ENCODE results near the gene CROCC2.

CROCC2 gene

GRCh38 chr2:240946046-240946445 lies 39.9 kb downstream of the CROCC2 start:
- Histone ChIP-seq H3K27ac (ENCODE audit: extremely low read depth, low read depth, low read length) (no peak overlapping the region), H3K36me3 (ENCODE audit: control insufficient read depth in 2 of 2, insufficient read depth in 1 of 2, low read length in 2 of 2) (no peaks in the 10 kb centered on the region), H3K9me3 (ENCODE audit: control insufficient read depth, insufficient read depth, low read depth, low read length) (no peaks in the 10 kb centered on the region), H3K4me1 (ENCODE audit: control insufficient read depth, insufficient read depth, low read length) (no peaks in the 10 kb centered on the region), H3K4me3 (ENCODE audit: low read depth, low read length) (no peak overlapping the region)
- ChIA-PET POLR2A (no interaction called here), CTCF (interaction anchor here (2.3 kb wide), 1 partner anchor 31 kb away, joined by 7 read pairs; no protein-coding TSS in a partner anchor)
- TF ChIP-seq GLIS2 (tag by site-specific recombination; IDR thresholded peaks at IDR 0.05) (no peak), SCRT2 (tag by site-specific recombination; IDR thresholded peaks at IDR 0.05) (no peak)

DNA sequence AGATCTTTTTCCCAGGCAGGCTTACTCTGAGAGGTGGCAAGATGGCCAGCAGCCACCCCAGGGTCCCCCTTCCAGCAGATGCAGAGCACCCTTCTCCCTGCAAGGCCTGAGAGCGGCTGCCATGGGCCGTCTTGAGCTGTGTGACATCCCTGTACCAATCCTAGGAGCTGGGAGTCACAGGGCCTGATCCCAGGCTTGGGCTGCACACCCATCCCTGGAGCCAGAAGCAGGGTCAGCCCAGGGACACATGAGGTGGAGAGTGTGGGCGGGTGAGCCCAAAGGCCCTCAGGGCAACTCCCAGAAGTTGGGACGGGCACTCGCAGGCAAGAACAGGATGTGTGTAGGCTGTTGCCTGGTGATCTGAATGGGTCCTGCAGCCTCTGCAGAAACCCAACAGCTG lies 40.5 kb downstream of the CROCC2 start:
- H3K27ac ChIP-seq (ENCODE audit: extremely low read depth, low read depth, low read length) = no peak overlapping the region
- ChIA-PET POLR2A (no interaction called here), CTCF (no interaction called here)
- H3K36me3 ChIP-seq (ENCODE audit: control insufficient read depth in 2 of 2, insufficient read depth in 1 of 2, low read length in 2 of 2) = no peaks in the 10 kb centered on the region
- H3K4me3 ChIP-seq (ENCODE audit: low read depth, low read length) = no peak overlapping the region
- H3K4me1 ChIP-seq (ENCODE audit: control insufficient read depth, insufficient read depth, low read length) = no peaks in the 10 kb centered on the region
- no peaks in the 10 kb centered on the region for H3K9me3 ChIP-seq (ENCODE audit: control insufficient read depth, insufficient read depth, low read depth, low read length)
- TF ChIP-seq ZNF292 (tag by site-specific recombination; IDR thresholded peaks at IDR 0.05; ENCODE audit: borderline replicate concordance, low read depth) (no peak), ZFHX2 (tag by site-specific recombination; conservative IDR thresholded peaks at IDR 0.05) (peak; percentile 22; the same call in 1 of the 2 replicates)

GRCh38 chr2:240947176-240947575 lies 41.0 kb downstream of the CROCC2 start:
- Histone ChIP-seq H3K36me3 (ENCODE audit: control insufficient read depth in 2 of 2, insufficient read depth in 1 of 2, low read length in 2 of 2) (no peaks in the 10 kb centered on the region), H3K4me3 (ENCODE audit: low read depth, low read length) (no peak overlapping the region), H3K27ac (ENCODE audit: extremely low read depth, low read depth, low read length) (no peak overlapping the region), H3K4me1 (ENCODE audit: control insufficient read depth, insufficient read depth, low read length) (no peaks in the 10 kb centered on the region), H3K9me3 (ENCODE audit: control insufficient read depth, insufficient read depth, low read depth, low read length) (no peaks in the 10 kb centered on the region)
- CTCF ChIA-PET = no interaction called here
- TF ChIP-seq ZBTB20 (tag by site-specific recombination; IDR thresholded peaks at IDR 0.05) = no peak
- POLR2A ChIA-PET = no interaction called here

GRCh38 chr2:240947607-240948006 lies 41.5 kb downstream of the CROCC2 start:
- Histone ChIP-seq H3K4me3 (ENCODE audit: low read depth, low read length) (no peak overlapping the region), H3K36me3 (ENCODE audit: control insufficient read depth in 2 of 2, insufficient read depth in 1 of 2, low read length in 2 of 2) (no peaks in the 10 kb centered on the region), H3K9me3 (ENCODE audit: control insufficient read depth, insufficient read depth, low read depth, low read length) (no peaks in the 10 kb centered on the region), H3K4me1 (ENCODE audit: control insufficient read depth, insufficient read depth, low read length) (no peaks in the 10 kb centered on the region), H3K27ac (ENCODE audit: extremely low read depth, low read depth, low read length) (no peak overlapping the region)
- POLR2A ChIA-PET = no interaction called here
- CTCF ChIA-PET = no interaction called here
- TF ChIP-seq ZNF140 (tag by site-specific recombination; IDR thresholded peaks at IDR 0.05) (no peak), ZNF132 (tag by site-specific recombination; IDR thresholded peaks at IDR 0.05; ENCODE audit: borderline replicate concordance) (no peak), KLF9 (tag by site-specific recombination; IDR thresholded peaks at IDR 0.05; ENCODE audit: low read depth) (no peak), ZNF391 (tag by site-specific recombination; IDR thresholded peaks at IDR 0.05; ENCODE audit: borderline replicate concordance, low read depth) (no peak), KLF10 (tag by site-specific recombination; IDR thresholded peaks at IDR 0.05) (no peak)
- TF ChIP-seq, protein P1, sequence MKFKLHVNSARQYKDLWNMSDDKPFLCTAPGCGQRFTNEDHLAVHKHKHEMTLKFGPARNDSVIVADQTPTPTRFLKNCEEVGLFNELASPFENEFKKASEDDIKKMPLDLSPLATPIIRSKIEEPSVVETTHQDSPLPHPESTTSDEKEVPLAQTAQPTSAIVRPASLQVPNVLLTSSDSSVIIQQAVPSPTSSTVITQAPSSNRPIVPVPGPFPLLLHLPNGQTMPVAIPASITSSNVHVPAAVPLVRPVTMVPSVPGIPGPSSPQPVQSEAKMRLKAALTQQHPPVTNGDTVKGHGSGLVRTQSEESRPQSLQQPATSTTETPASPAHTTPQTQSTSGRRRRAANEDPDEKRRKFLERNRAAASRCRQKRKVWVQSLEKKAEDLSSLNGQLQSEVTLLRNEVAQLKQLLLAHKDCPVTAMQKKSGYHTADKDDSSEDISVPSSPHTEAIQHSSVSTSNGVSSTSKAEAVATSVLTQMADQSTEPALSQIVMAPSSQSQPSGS (tag by site-specific recombination; IDR thresholded peaks at IDR 0.05; ENCODE audit: low read depth) = no peak

DNA sequence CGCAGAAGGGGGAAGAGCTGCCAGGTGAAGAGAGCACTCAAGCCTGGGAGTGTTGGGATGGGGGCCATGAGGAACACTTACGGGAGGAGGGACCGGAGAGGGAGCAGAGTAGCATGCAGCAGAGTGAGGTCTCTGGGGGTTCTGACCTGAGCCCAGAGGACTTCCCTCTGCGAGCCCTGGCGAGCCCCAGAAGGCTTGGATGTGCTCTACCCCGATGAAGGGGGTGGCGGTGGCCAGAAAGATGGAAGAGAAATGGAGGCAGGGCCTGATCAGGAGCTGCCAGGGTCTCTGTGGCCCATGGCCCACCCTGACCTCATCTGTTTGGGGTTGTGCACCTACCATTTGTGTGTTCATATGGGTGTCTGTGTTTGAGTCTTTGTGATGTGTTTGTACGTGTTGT lies 42.0 kb downstream of the CROCC2 start:
- H3K4me1 ChIP-seq (ENCODE audit: control insufficient read depth, insufficient read depth, low read length) = no peaks in the 10 kb centered on the region
- ChIA-PET POLR2A (no interaction called here), CTCF (no interaction called here)
- no peaks in the 10 kb centered on the region for H3K36me3 ChIP-seq (ENCODE audit: control insufficient read depth in 2 of 2, insufficient read depth in 1 of 2, low read length in 2 of 2)
- H3K9me3 ChIP-seq (ENCODE audit: control insufficient read depth, insufficient read depth, low read depth, low read length) = no peaks in the 10 kb centered on the region
- no peak overlapping the region for H3K4me3 ChIP-seq (ENCODE audit: low read depth, low read length)
- H3K27ac ChIP-seq (ENCODE audit: extremely low read depth, low read depth, low read length) = no peak overlapping the region
- TF ChIP-seq ZNF76 (tag by site-specific recombination; IDR thresholded peaks at IDR 0.05; ENCODE audit: borderline replicate concordance, low read depth) (no peak), BCL11B (tag by site-specific recombination; IDR thresholded peaks at IDR 0.05; ENCODE audit: low read depth) (no peak), ZBTB7A (tag by site-specific recombination; IDR thresholded peaks at IDR 0.05; ENCODE audit: low read depth) (no peak), ZNF707 (tag by site-specific recombination; IDR thresholded peaks at IDR 0.05) (no peak), ZNF280D (tag by site-specific recombination; IDR thresholded peaks at IDR 0.05) (no peak), ZNF560 (tag by site-specific recombination; IDR thresholded peaks at IDR 0.05; ENCODE audit: borderline replicate concordance) (no peak), ZNF239 (tag by site-specific recombination; IDR thresholded peaks at IDR 0.05) (no peak), ZNF629 (tag by site-specific recombination; IDR thresholded peaks at IDR 0.05) (no peak), ZNF623 (tag by site-specific recombination; IDR thresholded peaks at IDR 0.05) (no peak), ZNF114 (tag by site-specific recombination; IDR thresholded peaks at IDR 0.05) (no peak)
